Activated naive CD4-positive, alpha-beta T cell treated with anti-CD3 and anti-CD28 coated beads, Interleukin-2, amount 10 ng/mL, durations not matched to agents 5 hours and 36 hours (primary cell): Measurements from ENCODE around the gene INS. TPM values are rescaled to one million over a fixed set of nuclear protein-coding genes. Genes with fewer than 3 reads are reported as not detected.

Source experiments
- microRNA-seq: library from miRNA; unstranded; fragments of <30 nt; microRNA quantifications from one replicate; pipeline ENCODE4 v1.2.0, GENCODE V29; 2022; ENCODE audit warnings: borderline microRNAs expressed, borderline replicate concordance
- total RNA-seq, 2 experiments: library from RNA; stranded (reverse); gene quantifications; one replicate each; pipeline ENCODE4 v1.2.3, GENCODE V29; 2021

Gene INS
- not detected for total RNA-seq

GRCh38 chr11:2160736-2161259 is at the start of gene INS:
Gene INS, minus strand, starts transcription at chr11:2161209. Its CDS starts 238 bp downstream, at chr11:2160971.

GRCh38 chr11:2171591-2172003 is 10.6 kb upstream of the INS start, which contains the start of gene TH:
Gene TH, minus strand, starts transcription at chr11:2171815. Its CDS starts 29 bp downstream, at chr11:2171786.

GRCh38 chr11:2139123-2139521 is 21.9 kb downstream of the INS start, which contains the start of gene IGF2:
Gene IGF2, minus strand, starts transcription at chr11:2139389. Its CDS starts 3,866 bp downstream, at chr11:2135523.

Small RNA genes lying within 50 kb of the gene (microRNA-seq; reads per million reads assigned to microRNA genes)
- gene MIR4686 = not detected
- gene MIR483 = not detected

Other genes starting within 250 kb of the INS start
- gene TNNT3, start 241.5 kb downstream of the INS start, total RNA-seq = 10 to 100 TPM; 11.3 to 11.5 TPM
- gene MRPL23, start 213.9 kb downstream of the INS start, total RNA-seq = 10 to 100 TPM; 83.6 to 85.5 TPM
- not detected for gene H19, start 163.4 kb downstream of the INS start, total RNA-seq
- not detected for gene IGF2, start 21.8 kb downstream of the INS start, total RNA-seq
- gene TH, start 10.6 kb upstream of the INS start, total RNA-seq = not detected
- under 1 TPM; 0.45 to 0.48 TPM for gene ASCL2, start 109.4 kb upstream of the INS start, total RNA-seq
- gene C11orf21, start 140.7 kb upstream of the INS start, total RNA-seq = 10 to 100 TPM; 68.0 to 71.7 TPM
- 10 to 100 TPM; 54.7 to 59.5 TPM for gene TSPAN32, start 140.8 kb upstream of the INS start, total RNA-seq
- 100 to 1,000 TPM; 115 to 121 TPM for gene CD81, start 216.1 kb upstream of the INS start, total RNA-seq
- 10 to 100 TPM; 36.7 to 38.5 TPM for gene TSSC4, start 239.5 kb upstream of the INS start, total RNA-seq